NB4 (cell line): ENCODE measurements around the gene STX16.

Source experiments
- CTCF ChIP-seq: IDR thresholded peaks from one replicate; pipeline ENCODE4 v1.5.1; 2012; ENCODE audit warnings: low read depth, low read length
- POLR2A ChIP-seq: IDR thresholded peaks from 2 replicates; pipeline ENCODE4 v1.6.1; 2011; ENCODE audit warnings: mild to moderate bottlenecking; ENCODE audit not compliant: insufficient read length; ENCODE audit errors: extremely low read depth

DNA sequence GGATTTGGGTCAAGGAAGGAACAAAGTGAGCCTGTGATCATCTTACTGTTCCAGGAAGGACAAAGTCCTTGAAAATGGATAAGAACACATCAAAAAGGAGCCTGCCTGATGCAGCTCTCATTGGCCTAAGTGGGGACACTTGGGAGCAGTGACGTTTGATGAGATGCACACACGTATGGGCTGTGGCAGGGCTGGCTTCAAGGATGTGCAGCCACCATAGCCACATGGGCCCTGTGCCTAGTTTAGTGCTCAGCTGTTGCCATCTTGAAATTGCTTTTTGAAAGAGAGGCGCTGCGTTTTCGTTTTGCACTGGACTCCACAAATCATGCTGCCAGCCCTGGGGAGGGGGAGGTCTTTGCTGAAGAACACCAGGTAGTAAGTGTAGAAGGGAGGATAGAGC is 34.9 kb downstream of the STX16 start:
- TF ChIP-seq CTCF (no peak), POLR2A (no peak)
